Muscle layer of colon (tissue), 2 donors: ENCODE measurements around the gene TSEN54.

ENCODE experiments used
- H3K27ac ChIP-seq: one replicate; pipeline ENCODE4 v1.7.0; 2013; ENCODE audit warnings: low read depth, mild to moderate bottlenecking, low read length, moderate library complexity
- H3K27me3 ChIP-seq, 2 donors: one replicate each; pipeline ENCODE4 v1.7.0; 2013; ENCODE audit warnings: low read length in 2 of 2, mild to moderate bottlenecking in 2 of 2; ENCODE audit not compliant: insufficient read depth in 2 of 2, control insufficient read depth in 1 of 2
- H3K36me3 ChIP-seq: one replicate; pipeline ENCODE4 v1.7.0; 2013; ENCODE audit warnings: mild to moderate bottlenecking, low read length; ENCODE audit not compliant: insufficient read depth
- H3K4me1 ChIP-seq: one replicate; pipeline ENCODE4 v1.7.0; 2013; ENCODE audit warnings: mild to moderate bottlenecking, low read length; ENCODE audit not compliant: insufficient read depth
- H3K4me3 ChIP-seq, 2 donors: one replicate each; pipeline ENCODE4 v1.7.0; 2013; ENCODE audit warnings: low read length in 2 of 2, low read depth in 1 of 2, mild to moderate bottlenecking in 1 of 2, moderate library complexity in 1 of 2
- H3K9ac ChIP-seq: one replicate; pipeline ENCODE4 v1.7.0; 2013; ENCODE audit warnings: low read length
- H3K9me3 ChIP-seq: one replicate; pipeline ENCODE4 v1.7.0; 2013; ENCODE audit warnings: mild to moderate bottlenecking, low read length
- donor health status: abdominal sarcoma.
- donor health status: Adenocarcinoma of cecum.

The TSEN54 gene

GRCh38 chr17:75489511-75489955, 26.8 kb upstream of the TSEN54 start:
- Histone ChIP-seq H3K9me3 (no peaks in the 10 kb centered on the region), H3K27ac (no peak overlapping the region), H3K27me3 (no peaks in the 10 kb centered on the region), H3K4me1 (peaks cover 8% of the 10 kb centered on the region), H3K36me3 (peaks cover 40% of the 10 kb centered on the region), H3K4me3 (no peak overlapping the region), H3K9ac (no peak overlapping the region)

- Histone ChIP-seq H3K4me1 (peaks cover 8% of the 10 kb centered on the region), H3K36me3 (peaks cover 47% of the 10 kb centered on the region), H3K4me3 (no peak overlapping the region), H3K9me3 (no peaks in the 10 kb centered on the region), H3K27me3 (no peaks in the 10 kb centered on the region), H3K27ac (no peak overlapping the region), H3K9ac (no peak overlapping the region)
Measured at GRCh38 chr17:75490173-75490743, 26.1 kb upstream of the TSEN54 start.

GRCh38 chr17:75490953-75491649, 25.2 kb upstream of the TSEN54 start:
- Histone ChIP-seq H3K9me3 (no peaks in the 10 kb centered on the region), H3K9ac (no peak overlapping the region), H3K27ac (no peak overlapping the region), H3K4me3 (no peak overlapping the region), H3K27me3 (no peaks in the 10 kb centered on the region), H3K4me1 (peaks cover 8% of the 10 kb centered on the region), H3K36me3 (peaks cover 56% of the 10 kb centered on the region)

GRCh38 chr17:75491680-75492079, 24.6 kb upstream of the TSEN54 start:
- H3K27me3 ChIP-seq, result no peaks in the 10 kb centered on the region
- peaks cover 8% of the 10 kb centered on the region for H3K4me1 ChIP-seq
- H3K27ac ChIP-seq, result no peak overlapping the region
- H3K9me3 ChIP-seq, result no peaks in the 10 kb centered on the region
- no peak overlapping the region for H3K9ac ChIP-seq
- H3K36me3 ChIP-seq, result peaks cover 61% of the 10 kb centered on the region
- no peak overlapping the region for H3K4me3 ChIP-seq

- Histone ChIP-seq H3K9ac (no peak overlapping the region), H3K27ac (no peak overlapping the region), H3K4me3 (no peak overlapping the region), H3K4me1 (no peaks in the 10 kb centered on the region), H3K36me3 (peaks cover 67% of the 10 kb centered on the region), H3K27me3 (no peaks in the 10 kb centered on the region), H3K9me3 (no peaks in the 10 kb centered on the region)
Measured at GRCh38 chr17:75492555-75493168, 23.7 kb upstream of the TSEN54 start.

- Histone ChIP-seq H3K4me1 (no peaks in the 10 kb centered on the region), H3K9ac (no peak overlapping the region), H3K9me3 (no peaks in the 10 kb centered on the region), H3K27ac (no peak overlapping the region), H3K27me3 (no peaks in the 10 kb centered on the region), H3K36me3 (peaks cover 77% of the 10 kb centered on the region), H3K4me3 (no peak overlapping the region)
Measured at GRCh38 chr17:75493476-75494129, 22.7 kb upstream of the TSEN54 start.

GRCh38 chr17:75494326-75494877, 21.9 kb upstream of the TSEN54 start:
- H3K9ac ChIP-seq, result no peak overlapping the region
- peaks cover 80% of the 10 kb centered on the region for H3K36me3 ChIP-seq
- no peak overlapping the region for H3K4me3 ChIP-seq
- H3K9me3 ChIP-seq, result no peaks in the 10 kb centered on the region
- H3K4me1 ChIP-seq, result peaks cover 5% of the 10 kb centered on the region
- no peaks in the 10 kb centered on the region for H3K27me3 ChIP-seq
- no peak overlapping the region for H3K27ac ChIP-seq

- H3K36me3 ChIP-seq, result peaks cover 74% of the 10 kb centered on the region
- no peak overlapping the region for H3K9ac ChIP-seq
- no peak overlapping the region for H3K4me3 ChIP-seq
- H3K9me3 ChIP-seq, result no peaks in the 10 kb centered on the region
- peaks cover 16% of the 10 kb centered on the region for H3K4me1 ChIP-seq
- H3K27ac ChIP-seq, result no peak overlapping the region
- H3K27me3 ChIP-seq, result no peaks in the 10 kb centered on the region
Measured at GRCh38 chr17:75496005-75496404, 20.3 kb upstream of the TSEN54 start.

GRCh38 chr17:75498039-75498725, 18.1 kb upstream of the TSEN54 start:
- no peak overlapping the region for H3K27ac ChIP-seq
- H3K36me3 ChIP-seq, result peaks cover 54% of the 10 kb centered on the region
- H3K27me3 ChIP-seq, result no peaks in the 10 kb centered on the region
- H3K9ac ChIP-seq, result no peak overlapping the region
- H3K9me3 ChIP-seq, result no peaks in the 10 kb centered on the region
- no peak overlapping the region for H3K4me3 ChIP-seq
- H3K4me1 ChIP-seq, result peaks cover 27% of the 10 kb centered on the region

- Histone ChIP-seq H3K27ac (no peak overlapping the region), H3K27me3 (no peaks in the 10 kb centered on the region), H3K4me3 (no peak overlapping the region), H3K9me3 (no peaks in the 10 kb centered on the region), H3K36me3 (peaks cover 48% of the 10 kb centered on the region), H3K9ac (no peak overlapping the region), H3K4me1 (peaks cover 27% of the 10 kb centered on the region)
Measured at GRCh38 chr17:75498726-75499213, 17.6 kb upstream of the TSEN54 start.
